Stomach (tissue), 9 donors: ENCODE measurements around the gene KPNA3. TPM values are rescaled to one million over a fixed set of nuclear protein-coding genes. Genes with fewer than 3 reads are reported as not detected.

ENCODE experiments used
- DNase-seq, 2 donors: peaks; one replicate each; pipeline versions ENCODE4 v3.0.0 to v3.0.0-alpha.2; 2013 to 2019
- H3K27ac ChIP-seq, 5 donors: fragments of 200-600 bp in 4 of 5; sonication (generic) in 4 of 5; one replicate each; pipeline ENCODE4 v1.5.1; 2013 to 2019; ENCODE audit warnings: mild to moderate bottlenecking in 1 of 5, moderate library complexity in 1 of 5
- H3K27me3 ChIP-seq, 3 donors: fragments of 200-600 bp; sonication (generic); one replicate each; pipeline ENCODE4 v1.5.1; 2017 to 2019; ENCODE audit warnings: mixed run types in 1 of 3
- H3K36me3 ChIP-seq, 4 donors: fragments of 200-600 bp; sonication (generic); 1 replicate in 3 of 4; 2 replicates in 1 of 4; pipeline ENCODE4 v1.5.1; 2016 to 2019
- H3K4me1 ChIP-seq, 4 donors: fragments of 200-600 bp; sonication (generic); one replicate each; pipeline ENCODE4 v1.5.1; 2016 to 2019
- H3K4me3 ChIP-seq, 4 donors: fragments of 200-600 bp; sonication (generic) in 3 of 4; one replicate each; pipeline ENCODE4 v1.5.1; 2016 to 2019; ENCODE audit warnings: mild to moderate bottlenecking in 1 of 4
- H3K9me3 ChIP-seq, 4 donors: fragments of 200-600 bp; sonication (generic); one replicate each; pipeline ENCODE4 v1.5.1; 2016 to 2019
- EP300 ChIP-seq: sonication (generic); formaldehyde crosslinking; IDR thresholded peaks from one replicate; pipeline ENCODE4 v1.6.1; 2017; ENCODE audit warnings: antibody characterized with exemption
- POLR2A ChIP-seq, 4 donors: fragments of 450-650 bp; IDR thresholded peaks; one replicate each; pipeline ENCODE4 v1.6.1; 2016; ENCODE audit warnings: antibody characterized with exemption in 4 of 4, control low read depth in 2 of 4, mild to moderate bottlenecking in 1 of 4, moderate library complexity in 1 of 4
- POLR2AphosphoS5 ChIP-seq, 3 donors: sonication (generic); formaldehyde crosslinking; IDR thresholded peaks; one replicate each; pipeline ENCODE4 v1.6.1; 2016; ENCODE audit warnings: antibody characterized with exemption in 3 of 3
- WGBS, 5 donors: extraction: QIAGEN DNeasy Blood & Tissue Kit in 3 of 5; methylation state at CpG; one replicate each; pipeline versions ENCODE4 v1.1.5 to v1.1.7; 2013 to 2018; 5-methylcytosine and 5-hydroxymethylcytosine counted together
- intact Hi-C: fragments of 100-400 bp; cut with DNase I; formaldehyde crosslinking; loops from one replicate; pipeline ENCODE4 v1.15.1; 2023; ENCODE audit warnings: low total_unique reads
- polyA plus RNA-seq, 3 donors: library from polyadenylated mRNA; stranded (reverse); fragments of 200-250 nt; gene quantifications; one replicate each; pipeline ENCODE4 v1.2.3, GENCODE V29; 2013
- total RNA-seq, 5 donors: library from RNA; depleted of rRNA; stranded (reverse); fragments of >200 nt; gene quantifications; one replicate each; pipeline versions ENCODE4 v1.1.0 to v1.2.3, GENCODE V29; 2014 to 2016
- TF ChIP-seq, protein P1 (sequence below), 7 experiments: fragments of 450-650 bp in 4 of 7; fragments of 200-600 bp in 3 of 7; sonication (generic) in 3 of 7; IDR thresholded peaks; one replicate each; pipeline ENCODE4 v1.5.1; 2016 to 2019; ENCODE audit warnings: antibody characterized with exemption in 7 of 7, control low read depth in 2 of 7, mild to moderate bottlenecking in 1 of 7
- donor health status: healthy with polysubstance abuse.
- donor health status: Bipolar disorder and iron deficiency.
- donor health status: healthy.

Gene KPNA3
- total and polyA plus RNA-seq, 8 donors, result 4.3 to 65.9 (median 14.9) TPM

DNA sequence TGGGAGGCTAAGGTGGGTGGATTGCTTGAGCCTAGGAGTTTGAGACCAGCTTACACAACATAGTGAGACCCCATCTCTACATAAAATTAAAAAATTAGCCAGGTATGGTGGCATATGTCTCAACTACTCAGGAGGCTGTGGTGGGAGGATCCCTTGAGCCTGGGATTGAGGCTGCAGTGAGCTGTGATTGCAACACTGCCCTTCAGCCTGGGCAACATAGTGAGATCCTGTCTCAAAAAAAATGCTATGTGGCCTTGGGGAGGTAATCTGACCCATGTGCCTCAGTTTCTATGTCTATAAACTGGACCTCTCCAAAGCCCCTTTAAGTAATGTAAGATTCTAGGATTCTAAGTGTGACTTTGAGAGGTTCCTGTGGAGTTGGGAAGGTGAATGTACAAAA, 139.0 kb downstream of the KPNA3 start:
- Histone ChIP-seq H3K27ac (no peak overlapping the region), H3K27me3 (no peaks in the 10 kb centered on the region), H3K4me1 (peaks cover 0 to 24% (median 10%) of the 10 kb centered on the region in 4 donors), H3K9me3 (no peaks in the 10 kb centered on the region), H3K36me3 (peaks cover 0 to under 1% (median 0%) of the 10 kb centered on the region in 4 donors), H3K4me3 (no peak overlapping the region)
- no peak for DNase-seq
- intact Hi-C loops, result no loop called here
- no peak for TF ChIP-seq POLR2AphosphoS5 (IDR thresholded peaks at IDR 0.05)
- no peak for TF ChIP-seq POLR2A (IDR thresholded peaks at IDR 0.05)
- TF ChIP-seq, protein P1, sequence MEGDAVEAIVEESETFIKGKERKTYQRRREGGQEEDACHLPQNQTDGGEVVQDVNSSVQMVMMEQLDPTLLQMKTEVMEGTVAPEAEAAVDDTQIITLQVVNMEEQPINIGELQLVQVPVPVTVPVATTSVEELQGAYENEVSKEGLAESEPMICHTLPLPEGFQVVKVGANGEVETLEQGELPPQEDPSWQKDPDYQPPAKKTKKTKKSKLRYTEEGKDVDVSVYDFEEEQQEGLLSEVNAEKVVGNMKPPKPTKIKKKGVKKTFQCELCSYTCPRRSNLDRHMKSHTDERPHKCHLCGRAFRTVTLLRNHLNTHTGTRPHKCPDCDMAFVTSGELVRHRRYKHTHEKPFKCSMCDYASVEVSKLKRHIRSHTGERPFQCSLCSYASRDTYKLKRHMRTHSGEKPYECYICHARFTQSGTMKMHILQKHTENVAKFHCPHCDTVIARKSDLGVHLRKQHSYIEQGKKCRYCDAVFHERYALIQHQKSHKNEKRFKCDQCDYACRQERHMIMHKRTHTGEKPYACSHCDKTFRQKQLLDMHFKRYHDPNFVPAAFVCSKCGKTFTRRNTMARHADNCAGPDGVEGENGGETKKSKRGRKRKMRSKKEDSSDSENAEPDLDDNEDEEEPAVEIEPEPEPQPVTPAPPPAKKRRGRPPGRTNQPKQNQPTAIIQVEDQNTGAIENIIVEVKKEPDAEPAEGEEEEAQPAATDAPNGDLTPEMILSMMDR (IDR thresholded peaks at IDR 0.05), result no peak
- TF ChIP-seq EP300, result no peak

DNA sequence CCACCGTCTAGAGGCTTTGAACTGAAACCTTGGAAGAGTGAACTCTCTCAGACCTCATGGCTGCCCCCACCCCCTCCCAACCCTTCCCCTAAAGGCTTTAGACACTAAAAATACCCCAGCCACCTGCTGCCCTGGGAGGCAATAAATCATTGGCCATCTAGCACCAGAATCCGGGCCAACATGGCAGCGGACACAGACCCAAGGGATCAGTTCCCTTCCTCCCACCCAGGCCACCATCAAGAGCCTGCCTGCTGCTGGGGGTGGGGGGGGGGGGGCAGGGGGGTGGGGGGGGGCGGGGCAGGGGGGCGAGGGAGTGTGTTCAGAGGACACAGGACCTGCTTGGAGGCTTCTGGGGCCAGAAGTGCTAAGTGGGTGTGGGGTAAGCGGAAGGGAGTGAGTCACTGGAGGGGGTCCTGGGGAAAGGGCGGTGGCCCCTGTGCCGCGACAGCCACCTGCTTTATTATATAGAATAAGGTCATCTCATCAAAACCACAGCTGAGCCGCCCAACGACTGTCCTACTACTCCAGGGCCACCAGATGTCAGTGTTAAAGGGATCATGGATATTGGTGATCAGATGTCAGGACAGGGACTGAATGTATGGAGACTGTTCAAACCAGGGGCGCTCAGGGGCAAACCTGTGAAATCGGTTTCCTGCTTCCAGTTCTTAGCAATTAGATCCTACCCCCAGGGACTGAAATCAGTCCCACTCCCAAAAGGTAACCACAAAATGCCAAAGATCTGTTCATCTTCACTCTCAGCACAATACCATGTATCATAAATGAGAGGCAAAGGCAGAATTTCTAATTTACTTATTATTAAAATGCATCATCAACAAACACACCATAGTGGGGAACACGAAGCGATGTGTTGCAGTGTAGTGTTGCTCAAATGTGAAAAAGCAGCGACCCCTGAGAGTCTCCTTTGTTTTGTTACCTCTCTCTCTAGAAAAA, 139.9 kb downstream of the KPNA3 start:
- Histone ChIP-seq H3K36me3 (no peaks in the 10 kb centered on the region), H3K4me3 (no peak overlapping the region), H3K27ac (no peak overlapping the region), H3K9me3 (no peaks in the 10 kb centered on the region), H3K4me1 (peaks cover 0 to 22% (median 10%) of the 10 kb centered on the region in 4 donors), H3K27me3 (no peaks in the 10 kb centered on the region)
- peak; percentile 30 to 51 for DNase-seq
- WGBS, 5 donors, result 37 to 58% (median 44%) methylated on average over 12 to 16 of the region's 16 CpGs
- intact Hi-C loops, result no loop called here
- TF ChIP-seq, protein P1 (IDR thresholded peaks at IDR 0.05), result peak in 3 of 7 experiments; percentile 20 to 41 (median 28)
- TF ChIP-seq POLR2AphosphoS5 (IDR thresholded peaks at IDR 0.05), result peak in 1 of 3 donors; percentile 7
- TF ChIP-seq POLR2A (IDR thresholded peaks at IDR 0.05), result no peak

DNA sequence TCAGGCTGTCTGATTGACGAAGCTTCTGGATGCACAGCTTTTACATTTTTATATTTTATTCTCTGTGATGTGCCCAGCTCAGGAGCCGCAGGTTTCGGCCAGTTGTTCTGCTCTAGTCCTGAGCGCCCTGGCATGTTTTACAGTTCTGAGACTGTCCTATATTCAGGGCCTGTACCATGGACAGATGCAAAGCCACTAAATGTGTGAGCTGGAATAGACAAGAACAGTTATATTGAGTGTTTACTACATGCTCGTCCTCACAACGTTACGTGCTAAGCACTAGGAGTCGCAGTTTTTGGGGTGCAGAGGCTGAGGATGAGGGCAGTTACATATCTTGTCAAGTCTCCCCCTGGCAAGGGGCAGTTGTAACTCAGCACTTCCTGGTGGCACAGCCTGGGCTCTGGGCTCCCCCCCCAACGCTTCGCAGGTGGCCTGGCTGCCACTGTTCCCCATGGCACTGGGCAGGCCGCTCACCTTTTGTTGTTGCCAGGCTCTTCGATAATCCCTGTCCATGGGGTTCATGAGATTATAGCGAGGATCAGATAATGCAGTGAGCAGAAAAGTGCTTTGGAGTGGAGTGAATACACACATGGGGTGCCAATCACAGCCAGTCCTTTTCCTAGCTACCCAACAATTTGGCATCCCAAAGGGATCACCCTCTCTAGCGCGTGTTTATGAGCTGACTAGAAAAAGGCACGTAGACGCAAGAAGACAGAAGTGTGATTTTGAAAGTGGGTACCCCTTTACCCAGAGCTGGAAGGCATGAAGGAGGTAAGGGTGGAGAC, 140.7 kb downstream of the KPNA3 start:
- TF ChIP-seq POLR2AphosphoS5 (IDR thresholded peaks at IDR 0.05) (no peak), EP300 (no peak), POLR2A (IDR thresholded peaks at IDR 0.05) (no peak)
- TF ChIP-seq, protein P1 (IDR thresholded peaks at IDR 0.05), result no peak
- 78 to 84% (median 80%) methylated on average over 17 of the region's 17 CpGs for WGBS, 5 donors
- no peaks in the 10 kb centered on the region for H3K27me3 ChIP-seq
- no peak overlapping the region for H3K27ac ChIP-seq
- intact Hi-C loops, result no loop called here
- H3K9me3 ChIP-seq, result no peaks in the 10 kb centered on the region
- no peak for DNase-seq
- H3K36me3 ChIP-seq, result no peaks in the 10 kb centered on the region
- no peak overlapping the region for H3K4me3 ChIP-seq
- H3K4me1 ChIP-seq, result peaks cover 0 to 20% (median 10%) of the 10 kb centered on the region in 4 donors

DNA sequence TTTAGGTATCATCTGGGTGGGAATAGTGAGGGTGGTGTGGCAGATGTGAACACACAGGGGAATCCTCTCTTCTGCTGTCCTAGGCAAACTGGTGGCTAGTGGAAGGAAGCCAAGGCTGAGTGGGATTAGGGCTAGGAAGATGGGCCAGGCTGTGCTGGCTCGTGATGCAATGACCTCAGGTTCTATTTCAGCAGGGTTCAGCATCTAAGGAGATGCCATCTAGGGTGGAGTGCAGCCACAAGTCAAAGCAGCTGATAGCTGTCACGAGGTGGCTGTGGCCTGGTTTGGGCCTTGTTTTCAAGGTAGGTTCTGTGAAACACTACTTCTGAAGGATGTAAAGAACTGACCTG, 142.5 kb downstream of the KPNA3 start:
- no peaks in the 10 kb centered on the region for H3K36me3 ChIP-seq
- WGBS, 5 donors, result 56 to 78% (median 68%) methylated on average over 2 of the region's 2 CpGs
- intact Hi-C loops, result no loop called here
- H3K9me3 ChIP-seq, result no peaks in the 10 kb centered on the region
- DNase-seq, result no peak
- TF ChIP-seq, protein P1 (IDR thresholded peaks at IDR 0.05), result no peak
- TF ChIP-seq POLR2A (IDR thresholded peaks at IDR 0.05) (no peak), EP300 (no peak), POLR2AphosphoS5 (IDR thresholded peaks at IDR 0.05) (no peak)
- no peak overlapping the region for H3K4me3 ChIP-seq
- no peak overlapping the region for H3K27ac ChIP-seq
- no peaks in the 10 kb centered on the region for H3K27me3 ChIP-seq
- H3K4me1 ChIP-seq, result peaks cover 0 to 20% (median 10%) of the 10 kb centered on the region in 4 donors
